Stimulated activated naive CD4-positive, alpha-beta T cell (primary cell): ENCODE results near the gene CREB5.

Experiments used
- DNase-seq, 6 experiments: peaks; one replicate each; lab custom pipeline; 2025; lab: John Stamatoyannopoulos, UW

CREB5 gene

GRCh38 chr7:28714459-28715120, 302.3 kb downstream of the CREB5 start:
- DNase-seq = no peak

DNA sequence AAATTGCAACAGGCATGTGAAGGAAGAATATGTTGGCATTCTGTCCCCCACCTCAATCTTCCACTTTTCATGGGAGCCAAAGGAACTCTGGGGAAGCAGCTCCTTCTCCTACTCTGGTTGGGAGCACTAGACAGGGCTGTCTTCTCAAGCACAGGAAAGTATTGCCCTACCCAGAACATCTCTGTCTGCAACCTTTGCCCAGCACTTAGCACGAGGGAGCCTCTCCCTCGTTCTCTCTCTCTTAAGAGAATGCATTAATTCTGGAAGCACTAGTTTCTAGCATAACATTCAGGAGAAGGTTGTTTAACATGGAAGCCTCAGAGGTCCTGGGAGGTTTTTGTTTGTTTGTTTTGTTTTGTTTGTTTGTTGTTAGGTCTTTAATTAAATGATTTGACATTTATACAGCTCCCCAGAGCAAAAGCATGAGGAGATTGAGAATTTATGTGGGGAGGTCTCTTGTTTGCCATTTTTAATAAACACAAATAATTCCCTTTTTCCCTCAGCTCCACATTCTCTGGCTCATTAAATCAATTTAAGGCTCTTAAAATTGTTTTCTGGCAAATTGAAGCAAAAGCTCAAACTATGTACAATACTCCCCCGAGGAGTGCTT, 305.2 kb downstream of the CREB5 start:
- DNase-seq = no peak

GRCh38 chr7:28718055-28718481, 305.8 kb downstream of the CREB5 start:
- no peak for DNase-seq

GRCh38 chr7:28718545-28718944, 306.2 kb downstream of the CREB5 start:
- DNase-seq = no peak

GRCh38 chr7:28722684-28723083, 310.4 kb downstream of the CREB5 start:
- no peak for DNase-seq

GRCh38 chr7:28723336-28723735, 311.0 kb downstream of the CREB5 start:
- no peak for DNase-seq

DNA sequence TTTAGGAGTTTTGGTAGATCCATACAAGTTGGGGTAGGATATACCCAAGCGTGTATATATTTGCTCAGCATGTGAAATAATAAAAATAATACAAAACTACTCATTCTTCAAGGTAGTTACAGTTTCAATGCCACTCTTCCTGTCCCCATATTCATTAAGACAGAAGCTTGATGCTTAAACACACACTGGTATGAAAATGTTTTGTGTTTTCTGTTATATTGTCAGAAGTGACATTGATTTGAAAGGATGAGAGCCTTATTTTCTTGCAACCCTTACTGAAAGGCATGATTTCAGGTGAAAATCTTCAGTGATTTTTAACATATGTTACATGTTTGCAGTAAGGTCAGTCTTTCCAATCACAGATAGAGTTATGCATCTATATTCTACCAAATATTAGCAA, 312.2 kb downstream of the CREB5 start:
- no peak for DNase-seq

DNA sequence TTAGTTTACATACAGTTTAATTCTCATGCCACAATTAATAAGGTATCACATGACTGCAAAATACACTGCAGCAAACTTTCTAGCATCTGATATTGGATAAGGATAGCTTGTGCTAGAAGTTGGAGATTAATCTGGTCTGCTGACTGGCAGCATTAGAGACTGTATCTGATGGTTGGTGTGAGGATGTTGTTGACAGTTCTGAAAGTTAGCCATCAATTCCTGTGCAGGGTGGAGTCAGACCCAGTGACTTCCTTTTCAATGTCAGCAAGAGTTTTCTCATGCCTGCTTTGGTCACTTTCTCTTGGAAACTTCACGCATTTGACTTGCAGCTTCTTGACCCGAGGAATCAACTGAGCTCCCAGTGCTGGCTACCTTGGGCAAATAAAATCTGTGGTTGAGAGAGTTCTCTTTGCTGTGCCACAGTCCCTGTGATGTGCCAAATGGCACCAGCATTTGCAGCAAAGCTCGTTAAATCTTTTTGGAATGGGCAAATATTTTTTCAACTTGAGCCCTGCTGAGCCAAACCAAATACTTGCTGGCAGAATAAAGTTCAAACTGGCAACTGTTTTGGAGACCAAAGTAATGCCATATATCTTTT, 312.8 kb downstream of the CREB5 start:
- no peak for DNase-seq

GRCh38 chr7:28725911-28726310, 313.6 kb downstream of the CREB5 start:
- no peak for DNase-seq

DNA sequence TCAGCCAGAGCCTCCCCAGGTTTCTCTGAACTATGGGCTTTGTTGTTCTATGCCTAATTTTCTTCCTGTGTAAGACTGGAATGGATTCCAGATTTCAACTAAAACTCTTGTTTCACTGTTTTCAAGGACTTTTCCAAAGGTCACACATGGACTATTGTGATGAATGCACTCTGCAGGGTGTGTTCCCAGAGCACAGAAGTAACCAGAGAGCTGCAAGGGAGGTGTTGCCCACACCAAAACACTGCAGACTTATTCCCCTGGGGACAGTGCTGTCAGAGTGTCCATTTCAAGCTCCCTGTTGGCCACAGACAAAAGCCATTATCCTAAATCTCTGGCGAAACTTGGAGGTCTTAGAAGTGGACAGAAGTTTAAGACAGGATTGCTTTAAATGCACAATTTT, 314.2 kb downstream of the CREB5 start:
- no peak for DNase-seq

- no peak for DNase-seq
These were observed 317.0 kb downstream of the CREB5 start for GRCh38 chr7:28729281-28729680.

GRCh38 chr7:28729727-28730126, 317.4 kb downstream of the CREB5 start:
- no peak for DNase-seq

DNA sequence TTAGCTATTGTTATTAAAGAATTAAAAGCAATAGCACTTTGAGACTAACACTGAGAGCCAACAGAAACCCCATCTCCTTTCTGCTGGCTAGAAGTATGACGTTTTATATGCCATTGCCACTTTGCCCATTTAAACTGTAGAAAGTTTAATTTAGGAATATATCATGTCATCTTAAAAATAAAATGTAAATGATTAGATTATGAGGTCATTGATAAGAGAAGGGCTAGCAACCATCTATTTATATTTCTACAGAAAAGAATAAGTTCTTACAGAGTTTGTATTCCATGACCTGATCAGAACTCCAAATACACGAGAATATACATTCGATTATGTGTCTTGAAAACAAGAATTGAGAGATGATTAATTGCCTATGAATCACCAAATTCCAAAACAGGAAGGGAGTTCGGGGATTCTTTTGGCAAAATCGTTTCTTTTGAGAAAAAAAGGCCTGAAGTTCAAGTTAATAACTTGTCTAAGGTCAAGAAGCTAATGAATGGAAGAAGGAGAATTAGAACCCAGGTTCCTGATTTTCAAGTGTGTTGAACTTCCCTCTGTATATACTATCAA, 318.9 kb downstream of the CREB5 start:
- DNase-seq = no peak

DNA sequence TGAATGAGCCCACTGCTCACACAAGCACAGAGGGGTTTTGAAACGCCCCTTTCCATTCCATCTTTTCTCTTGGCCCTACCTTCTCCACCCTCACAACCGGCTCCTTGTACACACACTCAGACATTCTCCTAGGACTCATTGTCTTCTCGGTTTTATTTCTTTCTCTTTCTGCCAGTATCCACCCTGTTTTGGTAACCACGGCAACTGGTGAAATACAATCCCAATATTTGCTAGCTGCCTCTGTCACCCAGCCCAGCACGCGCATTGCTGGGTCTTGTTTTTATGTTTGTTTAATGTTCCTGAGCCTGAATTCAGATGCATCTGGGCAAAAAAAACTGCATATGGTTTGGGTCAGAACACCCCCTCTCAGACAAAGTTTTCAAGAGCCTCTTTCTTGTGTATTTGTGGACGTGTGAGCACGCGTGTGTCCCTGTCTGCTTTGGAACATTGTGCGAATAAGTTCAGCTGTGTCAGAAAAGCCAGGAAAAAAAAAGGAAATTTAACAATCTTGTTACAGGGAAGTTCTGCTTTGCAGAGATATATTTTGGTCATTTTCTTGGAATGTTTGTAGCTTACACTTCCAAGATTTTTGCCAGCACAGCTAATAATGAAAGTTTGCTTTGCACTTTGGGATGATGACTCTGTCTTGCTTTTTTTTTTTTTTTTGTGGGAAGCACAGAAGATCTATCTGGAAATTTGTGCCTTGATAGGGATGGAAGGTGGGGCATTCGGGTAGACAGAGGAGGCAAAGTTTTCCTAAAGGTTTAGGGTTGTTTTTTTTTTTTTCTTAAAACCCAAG, 320.0 kb downstream of the CREB5 start:
- DNase-seq = no peak

GRCh38 chr7:28733035-28733434, 320.7 kb downstream of the CREB5 start:
- DNase-seq = no peak

- DNase-seq = no peak
These were observed 326.1 kb downstream of the CREB5 start for GRCh38 chr7:28738412-28738811.

DNA sequence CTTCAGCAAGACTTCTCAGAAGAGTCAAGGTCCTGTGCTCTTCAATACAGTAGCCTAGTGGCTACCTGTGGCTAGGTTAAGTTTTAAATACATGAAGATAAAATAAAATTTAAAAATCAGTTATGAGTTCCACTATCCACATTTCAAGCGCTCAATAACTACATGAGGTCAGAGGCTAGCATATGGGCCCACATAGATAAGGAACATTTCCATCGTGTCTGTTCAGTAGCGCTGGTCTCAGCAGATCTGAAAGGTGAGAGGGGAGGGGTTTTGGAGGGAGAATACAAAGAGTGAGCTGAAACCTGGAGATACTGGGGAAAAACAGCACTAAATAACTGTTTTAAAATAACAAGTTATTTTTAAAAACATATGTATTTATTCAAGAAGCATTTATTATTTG, 326.8 kb downstream of the CREB5 start:
- DNase-seq = no peak

DNA sequence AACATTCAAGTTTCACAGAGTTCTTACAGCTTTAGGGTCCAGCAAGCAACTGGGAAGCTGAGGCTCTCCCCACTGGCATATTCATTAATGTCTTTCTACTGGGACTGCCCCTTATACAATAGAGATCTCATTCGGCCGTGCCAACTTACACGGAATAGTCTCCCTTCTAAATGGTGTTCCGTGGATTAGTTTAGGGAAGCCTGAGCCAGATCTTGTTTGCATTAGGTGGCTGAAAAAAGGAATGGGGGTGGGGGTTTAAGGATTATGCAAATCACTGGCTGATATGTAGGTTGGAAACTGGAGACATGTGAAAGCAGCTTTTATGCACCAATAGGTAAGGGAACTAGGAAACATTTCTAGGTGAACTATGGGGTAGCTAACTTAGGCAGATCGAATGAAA, 327.5 kb downstream of the CREB5 start:
- DNase-seq = no peak

DNA sequence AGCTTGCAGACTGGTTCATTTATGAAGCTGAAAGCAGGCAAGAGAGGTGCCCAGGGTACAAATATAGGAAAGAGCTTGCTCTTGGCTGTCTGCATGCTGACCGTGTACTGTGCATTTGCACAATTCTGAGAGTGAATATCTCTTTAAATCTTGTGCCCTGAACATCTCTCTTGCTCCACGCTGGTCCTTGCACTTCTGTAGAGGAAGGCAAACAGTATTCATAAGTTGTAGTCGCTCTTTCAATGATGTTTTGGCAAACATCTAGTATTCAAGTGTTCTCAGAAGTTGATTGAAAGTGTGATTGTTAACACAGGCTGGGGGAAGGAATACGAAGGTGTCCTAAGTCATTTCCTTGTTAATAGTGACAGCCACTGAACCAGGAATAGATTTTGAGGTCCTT, 332.6 kb downstream of the CREB5 start:
- no peak for DNase-seq

GRCh38 chr7:28745351-28745750, 333.0 kb downstream of the CREB5 start:
- DNase-seq = no peak

- DNase-seq = no peak
These were observed 335.1 kb downstream of the CREB5 start for GRCh38 chr7:28747404-28747803.

DNA sequence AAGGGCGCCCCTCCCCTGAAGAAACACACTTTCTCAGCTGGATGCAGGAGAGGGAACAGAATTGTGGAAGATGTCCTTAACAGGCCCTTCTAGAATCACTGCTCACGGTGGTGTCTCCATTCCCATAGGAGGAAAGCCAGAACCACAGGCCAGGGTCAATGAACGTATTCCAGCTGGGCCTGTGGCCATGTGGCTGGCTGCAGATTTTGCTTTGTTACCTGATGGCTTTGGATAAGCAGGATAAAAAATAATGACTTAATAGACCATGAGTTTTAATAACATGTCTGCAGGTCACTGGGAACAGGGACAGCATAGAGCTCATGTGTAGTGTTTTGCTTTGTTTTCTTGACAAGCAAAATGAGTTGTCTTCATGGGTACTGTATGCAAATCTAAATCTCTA, 335.5 kb downstream of the CREB5 start:
- DNase-seq = no peak

- no peak for DNase-seq
These were observed 336.0 kb downstream of the CREB5 start for GRCh38 chr7:28748346-28748745.
